Thyroid gland (tissue), 4 donors: ENCODE measurements around the gene PKNOX2. TPM values are rescaled to one million over a fixed set of nuclear protein-coding genes. Genes with fewer than 3 reads are reported as not detected.

ENCODE experiments used
- DNase-seq, 2 donors: peaks; one replicate each; pipeline ENCODE4 v3.0.0-alpha.2; 2019
- H3K27ac ChIP-seq, 3 donors: fragments of 200-600 bp; sonication (generic); 1 replicate in 2 of 3; 2 replicates in 1 of 3; pipeline ENCODE4 v1.5.1; 2016 to 2019; ENCODE audit warnings: mild to moderate bottlenecking in 1 of 3, moderate library complexity in 1 of 3
- H3K27me3 ChIP-seq: fragments of 200-600 bp; sonication (generic); one replicate; pipeline ENCODE4 v1.5.1; 2019
- H3K36me3 ChIP-seq, 2 donors: fragments of 200-600 bp; sonication (generic); one replicate each; pipeline ENCODE4 v1.5.1; 2016 to 2019
- H3K4me1 ChIP-seq, 2 donors: fragments of 200-600 bp; sonication (generic); one replicate each; pipeline ENCODE4 v1.5.1; 2017 to 2019
- H3K4me3 ChIP-seq, 3 donors: fragments of 200-600 bp; sonication (generic); replicated peaks in 1 of 3; 1 replicate in 2 of 3; 2 replicates in 1 of 3; pipeline ENCODE4 v1.5.1; 2016; ENCODE audit warnings: mild to moderate bottlenecking in 1 of 3
- H3K9me3 ChIP-seq: fragments of 200-600 bp; sonication (generic); one replicate; pipeline ENCODE4 v1.5.1; 2017
- POLR2A ChIP-seq, 2 donors: fragments of 450-650 bp; IDR thresholded peaks; one replicate each; pipeline ENCODE4 v1.6.1; 2017; ENCODE audit warnings: antibody characterized with exemption in 2 of 2, mild to moderate bottlenecking in 2 of 2, moderate library complexity in 1 of 2
- WGBS, 2 donors: methylation state at CpG; one replicate each; pipeline ENCODE4 v1.1.5; 2017; 5-methylcytosine and 5-hydroxymethylcytosine counted together
- intact Hi-C: fragments of 100-400 bp; cut with DNase I; formaldehyde crosslinking; loops from one replicate; pipeline ENCODE4 v1.15.1; 2023
- total RNA-seq, 4 donors: library from RNA; depleted of rRNA; stranded (reverse); fragments of >200 nt; gene quantifications; one replicate each; pipeline ENCODE4 v1.2.3, GENCODE V29; 2016
- TF ChIP-seq, protein P1 (sequence below), 6 experiments: fragments of 200-600 bp in 3 of 6; fragments of 450-650 bp in 3 of 6; sonication (generic) in 3 of 6; IDR thresholded peaks; one replicate each; pipeline ENCODE4 v1.5.1; 2016 to 2019; ENCODE audit warnings: antibody characterized with exemption in 6 of 6, mild to moderate bottlenecking in 2 of 6, inconsistent platforms in 1 of 6, moderate library complexity in 1 of 6

Gene PKNOX2
- total RNA-seq, 4 donors from 2014 or later: 6.3 to 28.0 (median 18.7) TPM

DNA sequence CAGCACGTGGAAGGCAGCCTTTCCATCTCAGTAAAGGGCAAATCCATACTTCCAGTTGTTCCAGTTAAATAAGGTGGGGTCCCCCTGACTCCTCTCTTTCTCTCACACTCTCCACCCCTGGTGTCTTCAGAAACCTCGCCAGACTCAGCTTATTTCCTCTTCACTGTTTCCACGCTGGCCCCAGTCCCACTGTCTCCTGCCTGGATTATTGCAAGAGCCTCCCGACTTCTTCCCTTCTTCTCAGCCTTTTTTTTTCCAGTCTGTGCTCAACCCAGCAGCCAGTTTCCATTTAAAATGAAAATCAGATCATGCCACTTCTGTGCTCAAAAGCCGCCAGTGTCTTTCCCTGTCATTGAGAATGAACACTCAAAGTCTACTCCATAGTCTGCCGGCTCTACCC, 131.4 kb downstream of the PKNOX2 start:
- Histone ChIP-seq H3K36me3 (no peaks in the 10 kb centered on the region), H3K9me3 (no peaks in the 10 kb centered on the region), H3K27ac (peak overlapping the region; percentile 31 to 72 (median 64)), H3K27me3 (no peaks in the 10 kb centered on the region), H3K4me3 (no peak overlapping the region), H3K4me1 (peaks cover 8 to 30% of the 10 kb centered on the region in 2 donors)
- intact Hi-C loops: no loop called here
- TF ChIP-seq, protein P1, sequence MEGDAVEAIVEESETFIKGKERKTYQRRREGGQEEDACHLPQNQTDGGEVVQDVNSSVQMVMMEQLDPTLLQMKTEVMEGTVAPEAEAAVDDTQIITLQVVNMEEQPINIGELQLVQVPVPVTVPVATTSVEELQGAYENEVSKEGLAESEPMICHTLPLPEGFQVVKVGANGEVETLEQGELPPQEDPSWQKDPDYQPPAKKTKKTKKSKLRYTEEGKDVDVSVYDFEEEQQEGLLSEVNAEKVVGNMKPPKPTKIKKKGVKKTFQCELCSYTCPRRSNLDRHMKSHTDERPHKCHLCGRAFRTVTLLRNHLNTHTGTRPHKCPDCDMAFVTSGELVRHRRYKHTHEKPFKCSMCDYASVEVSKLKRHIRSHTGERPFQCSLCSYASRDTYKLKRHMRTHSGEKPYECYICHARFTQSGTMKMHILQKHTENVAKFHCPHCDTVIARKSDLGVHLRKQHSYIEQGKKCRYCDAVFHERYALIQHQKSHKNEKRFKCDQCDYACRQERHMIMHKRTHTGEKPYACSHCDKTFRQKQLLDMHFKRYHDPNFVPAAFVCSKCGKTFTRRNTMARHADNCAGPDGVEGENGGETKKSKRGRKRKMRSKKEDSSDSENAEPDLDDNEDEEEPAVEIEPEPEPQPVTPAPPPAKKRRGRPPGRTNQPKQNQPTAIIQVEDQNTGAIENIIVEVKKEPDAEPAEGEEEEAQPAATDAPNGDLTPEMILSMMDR (IDR thresholded peaks at IDR 0.05): no peak
- no peak for TF ChIP-seq POLR2A (IDR thresholded peaks at IDR 0.05)
- peak; percentile 63 to 67 for DNase-seq
- 27 to 35% methylated on average over 6 of the region's 6 CpGs for WGBS, 2 donors

- H3K9me3 ChIP-seq: no peaks in the 10 kb centered on the region
- DNase-seq: no peak
- no peaks in the 10 kb centered on the region for H3K36me3 ChIP-seq
- TF ChIP-seq POLR2A (IDR thresholded peaks at IDR 0.05): no peak
- TF ChIP-seq, protein P1 (IDR thresholded peaks at IDR 0.05): no peak
- H3K27me3 ChIP-seq: no peaks in the 10 kb centered on the region
- peaks cover 8 to 35% of the 10 kb centered on the region in 2 donors for H3K4me1 ChIP-seq
- WGBS, 2 donors: 82 to 84% methylated on average over 7 of the region's 7 CpGs
- intact Hi-C loops: no loop called here
- no peak overlapping the region for H3K27ac ChIP-seq
- H3K4me3 ChIP-seq: no peak overlapping the region
These were observed 132.9 kb downstream of the PKNOX2 start for GRCh38 chr11:125297346-125297915.

- no peaks in the 10 kb centered on the region for H3K36me3 ChIP-seq
- H3K4me1 ChIP-seq: peaks cover 11 to 37% of the 10 kb centered on the region in 2 donors
- TF ChIP-seq POLR2A (IDR thresholded peaks at IDR 0.05): no peak
- TF ChIP-seq, protein P1 (IDR thresholded peaks at IDR 0.05): no peak
- no peak overlapping the region for H3K27ac ChIP-seq
- WGBS, 2 donors: 68 to 76% methylated on average over 8 of the region's 8 CpGs
- H3K4me3 ChIP-seq: no peak overlapping the region
- DNase-seq: peak; percentile 57 to 62
- no peaks in the 10 kb centered on the region for H3K9me3 ChIP-seq
- no peaks in the 10 kb centered on the region for H3K27me3 ChIP-seq
- intact Hi-C loops: no loop called here
These were observed 134.6 kb downstream of the PKNOX2 start for GRCh38 chr11:125299061-125299615.

DNA sequence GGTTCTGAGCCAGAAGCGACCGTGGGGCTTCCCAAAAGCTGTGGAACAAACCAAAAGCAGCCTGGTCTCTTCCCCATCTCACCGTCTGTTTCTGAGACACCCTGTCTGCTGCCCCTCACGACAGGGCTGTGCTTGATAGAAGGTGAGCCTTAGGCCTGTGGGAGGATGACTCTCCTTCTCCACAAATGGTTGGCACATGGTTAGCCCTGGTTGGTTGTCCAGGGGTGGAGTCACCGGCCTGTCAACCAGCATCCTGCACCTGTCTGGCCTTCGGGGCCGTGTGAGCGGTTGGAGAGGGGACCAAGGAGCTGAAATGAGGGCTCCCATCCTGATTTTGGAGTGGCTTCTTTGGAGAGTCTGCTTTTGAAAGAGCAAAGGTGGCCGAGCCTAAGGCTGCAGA, 135.3 kb downstream of the PKNOX2 start:
- Histone ChIP-seq H3K27me3 (no peaks in the 10 kb centered on the region), H3K4me3 (no peak overlapping the region), H3K27ac (peak overlapping the region in 1 of 3 donors; percentile 15), H3K36me3 (no peaks in the 10 kb centered on the region), H3K9me3 (no peaks in the 10 kb centered on the region), H3K4me1 (peaks cover 18 to 43% of the 10 kb centered on the region in 2 donors)
- intact Hi-C loops: no loop called here
- whole genome bisulfite sequencing, 2 donors: 94 to 96% methylated on average over 9 of the region's 9 CpGs
- DNase-seq: no peak
- TF ChIP-seq POLR2A (IDR thresholded peaks at IDR 0.05): no peak
- TF ChIP-seq, protein P1 (IDR thresholded peaks at IDR 0.05): no peak

DNA sequence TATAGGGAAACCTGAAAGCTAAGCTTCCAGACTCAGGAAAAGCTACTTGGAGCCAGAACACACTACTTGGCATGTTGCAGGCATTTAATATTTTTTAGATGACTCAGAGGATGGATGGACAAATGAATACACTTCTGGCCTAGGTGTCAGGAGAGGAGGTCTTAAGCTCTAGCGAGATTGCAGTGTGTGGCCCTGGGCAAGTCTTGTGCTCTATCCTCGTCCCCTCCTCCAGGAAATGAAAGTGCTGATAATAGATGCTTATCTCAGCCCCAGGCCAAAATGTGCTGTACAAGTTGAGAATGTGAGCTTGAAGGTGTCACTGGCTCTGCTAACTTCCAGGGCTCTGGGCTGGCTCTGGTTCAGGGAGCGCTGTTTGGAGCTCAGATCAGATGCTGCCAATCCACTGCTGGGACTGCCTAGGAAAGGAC, 136.3 kb downstream of the PKNOX2 start:
- TF ChIP-seq, protein P1 (IDR thresholded peaks at IDR 0.05): no peak
- TF ChIP-seq POLR2A (IDR thresholded peaks at IDR 0.05): no peak
- H3K36me3 ChIP-seq: no peaks in the 10 kb centered on the region
- DNase-seq: peak; percentile 73 to 82
- WGBS, 2 donors: 69 to 72% methylated on average over 3 of the region's 3 CpGs
- H3K9me3 ChIP-seq: no peaks in the 10 kb centered on the region
- intact Hi-C loops: no loop called here
- H3K27me3 ChIP-seq: no peaks in the 10 kb centered on the region
- H3K27ac ChIP-seq: peak overlapping the region in 2 of 3 donors; percentile 18 to 42
- H3K4me3 ChIP-seq: no peak overlapping the region
- peaks cover 27 to 46% of the 10 kb centered on the region in 2 donors for H3K4me1 ChIP-seq
